Uterus (tissue), 2 donors: ENCODE results near the gene ABCC8.

ENCODE experiments used
- POLR2A ChIP-seq, 2 donors: fragments of 450-650 bp; IDR thresholded peaks; one replicate each; pipeline ENCODE4 v1.6.1; 2016; ENCODE audit warnings: antibody characterized with exemption in 2 of 2, mild to moderate bottlenecking in 1 of 2, moderate library complexity in 1 of 2
- TF ChIP-seq, protein P1 (sequence below), 4 experiments: fragments of 200-600 bp in 2 of 4; fragments of 450-650 bp in 2 of 4; sonication (generic) in 2 of 4; IDR thresholded peaks; one replicate each; pipeline ENCODE4 v1.5.1; 2016 to 2019; ENCODE audit warnings: antibody characterized with exemption in 4 of 4, mild to moderate bottlenecking in 2 of 4, moderate library complexity in 1 of 4

DNA sequence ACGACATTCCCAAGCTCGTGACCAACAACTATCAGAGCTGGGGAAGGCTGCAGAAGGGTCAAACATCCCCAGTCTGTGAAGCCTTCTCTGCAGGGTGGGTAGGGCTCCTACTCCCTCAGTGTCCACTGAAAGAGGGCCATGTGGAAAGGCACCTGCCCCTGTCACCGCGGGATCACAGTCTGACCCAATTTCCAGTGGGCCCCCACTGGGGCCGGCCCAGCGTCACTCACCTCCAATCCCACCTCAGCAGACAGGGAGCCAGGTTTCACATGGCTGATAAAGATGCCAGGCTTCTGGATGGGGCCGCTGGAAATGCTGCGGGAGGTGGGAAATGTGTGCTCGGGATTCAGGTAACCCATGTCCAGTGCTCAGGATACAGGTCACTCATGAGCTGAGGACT is 47.6 kb upstream of the ABCC8 start:
- TF ChIP-seq, protein P1, sequence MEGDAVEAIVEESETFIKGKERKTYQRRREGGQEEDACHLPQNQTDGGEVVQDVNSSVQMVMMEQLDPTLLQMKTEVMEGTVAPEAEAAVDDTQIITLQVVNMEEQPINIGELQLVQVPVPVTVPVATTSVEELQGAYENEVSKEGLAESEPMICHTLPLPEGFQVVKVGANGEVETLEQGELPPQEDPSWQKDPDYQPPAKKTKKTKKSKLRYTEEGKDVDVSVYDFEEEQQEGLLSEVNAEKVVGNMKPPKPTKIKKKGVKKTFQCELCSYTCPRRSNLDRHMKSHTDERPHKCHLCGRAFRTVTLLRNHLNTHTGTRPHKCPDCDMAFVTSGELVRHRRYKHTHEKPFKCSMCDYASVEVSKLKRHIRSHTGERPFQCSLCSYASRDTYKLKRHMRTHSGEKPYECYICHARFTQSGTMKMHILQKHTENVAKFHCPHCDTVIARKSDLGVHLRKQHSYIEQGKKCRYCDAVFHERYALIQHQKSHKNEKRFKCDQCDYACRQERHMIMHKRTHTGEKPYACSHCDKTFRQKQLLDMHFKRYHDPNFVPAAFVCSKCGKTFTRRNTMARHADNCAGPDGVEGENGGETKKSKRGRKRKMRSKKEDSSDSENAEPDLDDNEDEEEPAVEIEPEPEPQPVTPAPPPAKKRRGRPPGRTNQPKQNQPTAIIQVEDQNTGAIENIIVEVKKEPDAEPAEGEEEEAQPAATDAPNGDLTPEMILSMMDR (IDR thresholded peaks at IDR 0.05): no peak
- TF ChIP-seq POLR2A (IDR thresholded peaks at IDR 0.05): no peak
